ENCODE measurements around the gene PIGW. TPM values are rescaled to one million over a fixed set of nuclear protein-coding genes. Genes with fewer than 3 reads are reported as not detected.

The PIGW gene
- total RNA-seq, 1 experiment from 2014 or later = 78.9 TPM

- no TSS peak for BruUV-seq (replicated peaks)
- DNase-seq = no peak
- no peak for TF ChIP-seq CTCF (IDR thresholded peaks at IDR 0.05; ENCODE audit: unreplicated experiment)
- no peaks in the 10 kb centered on the region for H3K9me3 Mint-ChIP-seq (ENCODE audit: low read depth, unreplicated experiment)
- intact Hi-C loops (cut with micrococcal nuclease; ENCODE audit: unreplicated experiment) = no loop called here
- no peaks in the 10 kb centered on the region for H3K27me3 Mint-ChIP-seq (ENCODE audit: unreplicated experiment)
- no peak overlapping the region for H3K27ac Mint-ChIP-seq (ENCODE audit: unreplicated experiment)
- no peak overlapping the region for H3K4me3 Mint-ChIP-seq (ENCODE audit: low read depth, unreplicated experiment)
- CTCF ChIA-PET = no interaction called here
- peaks cover 42% of the 10 kb centered on the region for H3K36me3 Mint-ChIP-seq (ENCODE audit: insufficient read depth, unreplicated experiment)
- no peaks in the 10 kb centered on the region for H3K4me1 Mint-ChIP-seq (ENCODE audit: low read depth, unreplicated experiment)
Measured at GRCh38 chr17:36509272-36509985, 25.4 kb upstream of the PIGW start.

GRCh38 chr17:36510636-36511035 lies 24.2 kb upstream of the PIGW start:
- no peak overlapping the region for H3K4me3 Mint-ChIP-seq (ENCODE audit: low read depth, unreplicated experiment)
- intact Hi-C loops (cut with micrococcal nuclease; ENCODE audit: unreplicated experiment) = no loop called here
- DNase-seq = no peak
- CTCF ChIA-PET = no interaction called here
- BruUV-seq (replicated peaks) = no TSS peak
- H3K9me3 Mint-ChIP-seq (ENCODE audit: low read depth, unreplicated experiment) = no peaks in the 10 kb centered on the region
- H3K4me1 Mint-ChIP-seq (ENCODE audit: low read depth, unreplicated experiment) = no peaks in the 10 kb centered on the region
- no peaks in the 10 kb centered on the region for H3K27me3 Mint-ChIP-seq (ENCODE audit: unreplicated experiment)
- H3K36me3 Mint-ChIP-seq (ENCODE audit: insufficient read depth, unreplicated experiment) = peaks cover 36% of the 10 kb centered on the region
- TF ChIP-seq CTCF (IDR thresholded peaks at IDR 0.05; ENCODE audit: unreplicated experiment) = no peak
- H3K27ac Mint-ChIP-seq (ENCODE audit: unreplicated experiment) = no peak overlapping the region

GRCh38 chr17:36511216-36511615 lies 23.6 kb upstream of the PIGW start:
- H3K27ac Mint-ChIP-seq (ENCODE audit: unreplicated experiment) = no peak overlapping the region
- intact Hi-C loops (cut with micrococcal nuclease; ENCODE audit: unreplicated experiment) = no loop called here
- H3K27me3 Mint-ChIP-seq (ENCODE audit: unreplicated experiment) = no peaks in the 10 kb centered on the region

GRCh38 chr17:36512641-36513040 lies 22.1 kb upstream of the PIGW start:
- H3K4me3 Mint-ChIP-seq (ENCODE audit: low read depth, unreplicated experiment) = no peak overlapping the region
- no peak overlapping the region for H3K27ac Mint-ChIP-seq (ENCODE audit: unreplicated experiment)
- H3K9me3 Mint-ChIP-seq (ENCODE audit: low read depth, unreplicated experiment) = no peaks in the 10 kb centered on the region
- H3K36me3 Mint-ChIP-seq (ENCODE audit: insufficient read depth, unreplicated experiment) = peaks cover 32% of the 10 kb centered on the region
- BruUV-seq (replicated peaks) = TSS peak; percentile 8
- intact Hi-C loops (cut with micrococcal nuclease; ENCODE audit: unreplicated experiment) = no loop called here
- CTCF ChIA-PET = no interaction called here
- no peak for TF ChIP-seq CTCF (IDR thresholded peaks at IDR 0.05; ENCODE audit: unreplicated experiment)
- DNase-seq = no peak
- no peaks in the 10 kb centered on the region for H3K4me1 Mint-ChIP-seq (ENCODE audit: low read depth, unreplicated experiment)
- no peaks in the 10 kb centered on the region for H3K27me3 Mint-ChIP-seq (ENCODE audit: unreplicated experiment)

More at GRCh38 chr17:36511216-36511615, 23.6 kb upstream of the PIGW start:
- Mint-ChIP-seq H3K4me1 (ENCODE audit: low read depth, unreplicated experiment) (no peaks in the 10 kb centered on the region), H3K4me3 (ENCODE audit: low read depth, unreplicated experiment) (no peak overlapping the region), H3K36me3 (ENCODE audit: insufficient read depth, unreplicated experiment) (peaks cover 32% of the 10 kb centered on the region), H3K9me3 (ENCODE audit: low read depth, unreplicated experiment) (no peaks in the 10 kb centered on the region)
- DNase-seq = no peak
- CTCF ChIA-PET = no interaction called here
- TF ChIP-seq CTCF (IDR thresholded peaks at IDR 0.05; ENCODE audit: unreplicated experiment) = no peak
- no TSS peak for BruUV-seq (replicated peaks)

Data from Calu3 (cell line).